GM23338 (cell line): Measurements from ENCODE around the gene CNIH3. TPM values are rescaled to one million over a fixed set of nuclear protein-coding genes. Genes with fewer than 3 reads are reported as not detected.

Experiments
- ATAC-seq: fragments of 200-7000 bp; cut with Tn5 transposase; 3 replicates; pipeline ENCODE4 v1.9.1; 2020
- DNase-seq: peaks from one replicate; pipeline ENCODE4 v3.0.0-alpha.2; 2015; ENCODE audit warnings: low spot score
- H2AFZ ChIP-seq: fragments of 200-600 bp; sonication (generic); 2 replicates; pipeline ENCODE4 v1.8.0; 2016; ENCODE audit warnings: antibody characterized with exemption, mild to moderate bottlenecking, moderate library complexity
- H3F3A ChIP-seq: fragments of 200-600 bp; sonication (generic); replicated peaks from 2 replicates; pipeline ENCODE4 v1.8.0; 2017; ENCODE audit warnings: antibody characterized with exemption, mixed run types, low read depth
- H3K27ac ChIP-seq: fragments of 200-600 bp; sonication (generic); 2 replicates; pipeline ENCODE4 v1.6.1; 2016; ENCODE audit warnings: low read depth
- H3K27me3 ChIP-seq: fragments of 200-600 bp; sonication (generic); 2 replicates; pipeline ENCODE4 v1.8.0; 2016; ENCODE audit warnings: mild to moderate bottlenecking, mixed run types, moderate library complexity; ENCODE audit not compliant: insufficient read depth
- H3K36me3 ChIP-seq: fragments of 200-600 bp; sonication (generic); 2 replicates; pipeline ENCODE4 v1.8.0; 2016; ENCODE audit warnings: mild to moderate bottlenecking; ENCODE audit not compliant: insufficient read depth
- H3K4me1 ChIP-seq: fragments of 200-600 bp; sonication (generic); 2 replicates; pipeline ENCODE4 v1.8.0; 2016; ENCODE audit warnings: mild to moderate bottlenecking, moderate library complexity; ENCODE audit not compliant: insufficient read depth
- H3K4me2 ChIP-seq: fragments of 200-600 bp; sonication (generic); 2 replicates; pipeline ENCODE4 v1.7.1; 2017; ENCODE audit warnings: mixed run types
- H3K4me3 ChIP-seq: fragments of 200-600 bp; sonication (generic); 2 replicates; pipeline ENCODE4 v1.6.1; 2016; ENCODE audit warnings: mixed run types
- H3K79me2 ChIP-seq: fragments of 200-600 bp; sonication (generic); replicated peaks from 2 replicates; pipeline ENCODE4 v1.8.0; 2017; ENCODE audit warnings: mild to moderate bottlenecking; ENCODE audit not compliant: insufficient read depth
- H3K9me2 ChIP-seq: fragments of 200-600 bp; sonication (generic); 2 replicates; pipeline ENCODE4 v1.8.0; 2017; ENCODE audit not compliant: insufficient read depth
- H4K20me1 ChIP-seq: fragments of 200-600 bp; sonication (generic); replicated peaks from 2 replicates; pipeline ENCODE4 v1.8.0; 2017; ENCODE audit warnings: mild to moderate bottlenecking; ENCODE audit not compliant: insufficient read depth
- H3K27ac Mint-ChIP-seq: 2 replicates; pipeline ENCODE4 v1.8.0; 2020; ENCODE audit warnings: inconsistent platforms, mild to moderate bottlenecking, moderate library complexity, mixed read lengths
- H3K27me3 Mint-ChIP-seq: 3 replicates; pipeline ENCODE4 v1.8.0; 2022; ENCODE audit warnings: low read depth, mild to moderate bottlenecking, moderate library complexity, mixed read lengths, inconsistent platforms; ENCODE audit not compliant: insufficient read depth, poor library complexity
- H3K36me3 Mint-ChIP-seq: 3 replicates; pipeline ENCODE4 v1.8.0; 2021; ENCODE audit warnings: low read depth, mild to moderate bottlenecking, inconsistent platforms, moderate library complexity, mixed read lengths
- H3K4me1 Mint-ChIP-seq: 3 replicates; pipeline ENCODE4 v1.8.0; 2020; ENCODE audit warnings: mild to moderate bottlenecking, inconsistent platforms, mixed read lengths
- H3K4me3 Mint-ChIP-seq: 3 replicates; pipeline ENCODE4 v1.8.0; 2021; ENCODE audit warnings: moderate library complexity, mild to moderate bottlenecking, inconsistent platforms, mixed read lengths
- H3K9me3 Mint-ChIP-seq: 3 replicates; pipeline ENCODE4 v1.8.0; 2020; ENCODE audit warnings: moderate library complexity, mild to moderate bottlenecking, inconsistent platforms, mixed read lengths
- JUNB ChIP-seq: IDR thresholded peaks from one replicate; pipeline ENCODE4 v1.6.1; 2016; ENCODE audit warnings: antibody characterized with exemption; ENCODE audit not compliant: unreplicated experiment
- polyA plus RNA-seq: library from polyadenylated mRNA; unstranded; fragments of >200 nt; fragmentation: Nextera tagmentation; extraction: Ambion mirVana; gene quantifications from 2 replicates; pipeline ENCODE4 v1.2.1, GENCODE V29; 2016
- total RNA-seq: library from RNA; depleted of rRNA; stranded (reverse); fragments of >200 nt; shearing (Covaris generic); gene quantifications from 2 replicates; pipeline ENCODE4 v1.2.3, GENCODE V29; 2014
- TF ChIP-seq, protein P1 (sequence below): fragments of 250-450 bp; sonication (Bioruptor Pico); IDR thresholded peaks from 2 replicates; pipeline ENCODE4 v1.5.0; 2020; ENCODE audit warnings: mild to moderate bottlenecking, moderate library complexity
- TF ChIP-seq, protein P2 (sequence below), 2 experiments: fragments of 200-600 bp in 1 of 2; sonication (generic) in 1 of 2; conservative IDR thresholded peaks; 2 replicates each; pipeline versions ENCODE4 v1.5.1 to v1.6.1; 2016 to 2017; ENCODE audit warnings: antibody characterized with exemption in 2 of 2, low read depth in 2 of 2, mild to moderate bottlenecking in 2 of 2, moderate library complexity in 1 of 2
- TF ChIP-seq, protein P3 (sequence below): IDR thresholded peaks from one replicate; pipeline ENCODE4 v1.6.1; 2018; ENCODE audit warnings: antibody characterized with exemption; ENCODE audit not compliant: unreplicated experiment

CNIH3 gene
- total and polyA plus RNA-seq, 2 experiments from 2014 or later = 3.6 to 5.1 TPM

DNA sequence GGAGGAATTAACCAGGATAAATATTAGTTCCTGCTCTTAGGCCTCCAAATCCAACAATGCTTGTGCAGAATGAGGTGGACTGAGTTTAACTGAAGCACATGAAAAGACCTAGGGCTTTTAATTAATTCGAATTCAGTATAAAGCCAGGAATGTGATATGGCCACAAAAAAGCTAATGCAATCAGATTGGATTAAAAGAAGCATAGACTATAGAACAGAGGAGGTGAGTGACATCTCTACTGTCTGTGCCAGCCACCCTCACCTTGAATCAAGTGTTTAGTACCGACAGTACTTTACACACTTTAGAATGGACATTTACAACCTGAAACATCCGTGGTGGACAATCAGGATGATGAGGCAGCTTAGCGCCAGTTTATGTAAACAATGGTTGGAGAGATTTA is 62.1 kb downstream of the CNIH3 start:
- no peaks in the 10 kb centered on the region for H3K79me2 ChIP-seq
- no peaks in the 10 kb centered on the region; the same call in 1 of the 2 replicates for H3K4me1 ChIP-seq
- H3K27ac ChIP-seq = no peak overlapping the region
- no peak for ATAC-seq
- H3K4me3 Mint-ChIP-seq = no peak overlapping the region
- no peak overlapping the region for H3K4me3 ChIP-seq
- H3K9me2 ChIP-seq = no peaks in the 10 kb centered on the region
- no peak overlapping the region for H3K4me2 ChIP-seq
- no peak overlapping the region for H3K27ac Mint-ChIP-seq
- H3K4me1 Mint-ChIP-seq = peaks cover 6% of the 10 kb centered on the region
- H4K20me1 ChIP-seq = no peaks in the 10 kb centered on the region
- no peak for DNase-seq
- no peaks in the 10 kb centered on the region for H3K27me3 ChIP-seq
- no peaks in the 10 kb centered on the region for H3K27me3 Mint-ChIP-seq
- TF ChIP-seq, protein P1, sequence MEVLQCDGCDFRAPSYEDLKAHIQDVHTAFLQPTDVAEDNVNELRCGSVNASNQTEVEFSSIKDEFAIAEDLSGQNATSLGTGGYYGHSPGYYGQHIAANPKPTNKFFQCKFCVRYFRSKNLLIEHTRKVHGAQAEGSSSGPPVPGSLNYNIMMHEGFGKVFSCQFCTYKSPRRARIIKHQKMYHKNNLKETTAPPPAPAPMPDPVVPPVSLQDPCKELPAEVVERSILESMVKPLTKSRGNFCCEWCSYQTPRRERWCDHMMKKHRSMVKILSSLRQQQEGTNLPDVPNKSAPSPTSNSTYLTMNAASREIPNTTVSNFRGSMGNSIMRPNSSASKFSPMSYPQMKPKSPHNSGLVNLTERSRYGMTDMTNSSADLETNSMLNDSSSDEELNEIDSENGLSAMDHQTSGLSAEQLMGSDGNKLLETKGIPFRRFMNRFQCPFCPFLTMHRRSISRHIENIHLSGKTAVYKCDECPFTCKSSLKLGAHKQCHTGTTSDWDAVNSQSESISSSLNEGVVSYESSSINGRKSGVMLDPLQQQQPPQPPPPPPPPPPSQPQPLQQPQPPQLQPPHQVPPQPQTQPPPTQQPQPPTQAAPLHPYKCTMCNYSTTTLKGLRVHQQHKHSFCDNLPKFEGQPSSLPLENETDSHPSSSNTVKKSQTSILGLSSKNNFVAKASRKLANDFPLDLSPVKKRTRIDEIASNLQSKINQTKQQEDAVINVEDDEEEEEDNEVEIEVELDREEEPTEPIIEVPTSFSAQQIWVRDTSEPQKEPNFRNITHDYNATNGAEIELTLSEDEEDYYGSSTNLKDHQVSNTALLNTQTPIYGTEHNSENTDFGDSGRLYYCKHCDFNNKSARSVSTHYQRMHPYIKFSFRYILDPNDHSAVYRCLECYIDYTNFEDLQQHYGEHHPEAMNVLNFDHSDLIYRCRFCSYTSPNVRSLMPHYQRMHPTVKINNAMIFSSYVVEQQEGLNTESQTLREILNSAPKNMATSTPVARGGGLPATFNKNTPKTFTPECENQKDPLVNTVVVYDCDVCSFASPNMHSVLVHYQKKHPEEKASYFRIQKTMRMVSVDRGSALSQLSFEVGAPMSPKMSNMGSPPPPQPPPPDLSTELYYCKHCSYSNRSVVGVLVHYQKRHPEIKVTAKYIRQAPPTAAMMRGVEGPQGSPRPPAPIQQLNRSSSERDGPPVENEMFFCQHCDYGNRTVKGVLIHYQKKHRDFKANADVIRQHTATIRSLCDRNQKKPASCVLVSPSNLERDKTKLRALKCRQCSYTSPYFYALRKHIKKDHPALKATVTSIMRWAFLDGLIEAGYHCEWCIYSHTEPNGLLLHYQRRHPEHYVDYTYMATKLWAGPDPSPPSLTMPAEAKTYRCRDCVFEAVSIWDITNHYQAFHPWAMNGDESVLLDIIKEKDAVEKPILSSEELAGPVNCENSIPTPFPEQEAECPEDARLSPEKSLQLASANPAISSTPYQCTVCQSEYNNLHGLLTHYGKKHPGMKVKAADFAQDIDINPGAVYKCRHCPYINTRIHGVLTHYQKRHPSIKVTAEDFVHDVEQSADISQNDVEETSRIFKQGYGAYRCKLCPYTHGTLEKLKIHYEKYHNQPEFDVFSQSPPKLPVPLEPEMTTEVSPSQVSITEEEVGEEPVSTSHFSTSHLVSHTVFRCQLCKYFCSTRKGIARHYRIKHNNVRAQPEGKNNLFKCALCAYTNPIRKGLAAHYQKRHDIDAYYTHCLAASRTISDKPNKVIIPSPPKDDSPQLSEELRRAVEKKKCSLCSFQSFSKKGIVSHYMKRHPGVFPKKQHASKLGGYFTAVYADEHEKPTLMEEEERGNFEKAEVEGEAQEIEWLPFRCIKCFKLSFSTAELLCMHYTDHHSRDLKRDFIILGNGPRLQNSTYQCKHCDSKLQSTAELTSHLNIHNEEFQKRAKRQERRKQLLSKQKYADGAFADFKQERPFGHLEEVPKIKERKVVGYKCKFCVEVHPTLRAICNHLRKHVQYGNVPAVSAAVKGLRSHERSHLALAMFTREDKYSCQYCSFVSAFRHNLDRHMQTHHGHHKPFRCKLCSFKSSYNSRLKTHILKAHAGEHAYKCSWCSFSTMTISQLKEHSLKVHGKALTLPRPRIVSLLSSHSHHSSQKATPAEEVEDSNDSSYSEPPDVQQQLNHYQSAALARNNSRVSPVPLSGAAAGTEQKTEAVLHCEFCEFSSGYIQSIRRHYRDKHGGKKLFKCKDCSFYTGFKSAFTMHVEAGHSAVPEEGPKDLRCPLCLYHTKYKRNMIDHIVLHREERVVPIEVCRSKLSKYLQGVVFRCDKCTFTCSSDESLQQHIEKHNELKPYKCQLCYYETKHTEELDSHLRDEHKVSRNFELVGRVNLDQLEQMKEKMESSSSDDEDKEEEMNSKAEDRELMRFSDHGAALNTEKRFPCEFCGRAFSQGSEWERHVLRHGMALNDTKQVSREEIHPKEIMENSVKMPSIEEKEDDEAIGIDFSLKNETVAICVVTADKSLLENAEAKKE (CRISPR knock-in tag) = no peak
- TF ChIP-seq, protein P2, sequence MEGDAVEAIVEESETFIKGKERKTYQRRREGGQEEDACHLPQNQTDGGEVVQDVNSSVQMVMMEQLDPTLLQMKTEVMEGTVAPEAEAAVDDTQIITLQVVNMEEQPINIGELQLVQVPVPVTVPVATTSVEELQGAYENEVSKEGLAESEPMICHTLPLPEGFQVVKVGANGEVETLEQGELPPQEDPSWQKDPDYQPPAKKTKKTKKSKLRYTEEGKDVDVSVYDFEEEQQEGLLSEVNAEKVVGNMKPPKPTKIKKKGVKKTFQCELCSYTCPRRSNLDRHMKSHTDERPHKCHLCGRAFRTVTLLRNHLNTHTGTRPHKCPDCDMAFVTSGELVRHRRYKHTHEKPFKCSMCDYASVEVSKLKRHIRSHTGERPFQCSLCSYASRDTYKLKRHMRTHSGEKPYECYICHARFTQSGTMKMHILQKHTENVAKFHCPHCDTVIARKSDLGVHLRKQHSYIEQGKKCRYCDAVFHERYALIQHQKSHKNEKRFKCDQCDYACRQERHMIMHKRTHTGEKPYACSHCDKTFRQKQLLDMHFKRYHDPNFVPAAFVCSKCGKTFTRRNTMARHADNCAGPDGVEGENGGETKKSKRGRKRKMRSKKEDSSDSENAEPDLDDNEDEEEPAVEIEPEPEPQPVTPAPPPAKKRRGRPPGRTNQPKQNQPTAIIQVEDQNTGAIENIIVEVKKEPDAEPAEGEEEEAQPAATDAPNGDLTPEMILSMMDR (conservative IDR thresholded peaks at IDR 0.05; ENCODE audit: low read depth in 2 of 2) = no peak
- no peaks in the 10 kb centered on the region for H3K9me3 Mint-ChIP-seq
- H3K36me3 ChIP-seq = no peaks in the 10 kb centered on the region
- H3F3A ChIP-seq = no peaks in the 10 kb centered on the region
- no peaks in the 10 kb centered on the region for H3K36me3 Mint-ChIP-seq
- H2AFZ ChIP-seq = no peak overlapping the region

DNA sequence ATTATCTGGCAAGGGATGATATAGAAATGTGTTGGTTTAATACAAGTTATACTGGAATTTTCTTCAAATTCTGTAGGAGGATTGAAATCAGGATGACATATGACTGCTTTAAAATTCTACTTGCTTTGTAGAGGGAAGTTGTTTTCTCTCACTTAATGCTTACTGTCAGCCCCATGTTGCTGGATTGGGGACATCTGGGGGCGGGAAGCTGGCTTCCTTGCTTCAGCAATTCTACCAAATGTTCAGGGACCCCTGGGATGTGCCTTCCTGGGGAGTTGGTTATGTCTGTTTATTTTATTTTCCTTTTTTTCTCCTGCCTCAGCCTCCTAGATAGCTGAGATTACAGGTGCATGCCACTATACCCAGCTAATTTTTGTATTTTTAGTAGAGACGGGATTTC is 63.5 kb downstream of the CNIH3 start:
- Histone ChIP-seq H3K9me2 (no peaks in the 10 kb centered on the region), H3K4me2 (no peak overlapping the region), H3K27ac (no peak overlapping the region), H3K79me2 (no peaks in the 10 kb centered on the region), H3F3A (no peaks in the 10 kb centered on the region), H2AFZ (no peak overlapping the region), H4K20me1 (no peaks in the 10 kb centered on the region), H3K36me3 (no peaks in the 10 kb centered on the region), H3K4me3 (no peak overlapping the region), H3K4me1 (no peaks in the 10 kb centered on the region), H3K27me3 (no peaks in the 10 kb centered on the region)
- Mint-ChIP-seq H3K4me1 (no peaks in the 10 kb centered on the region; the same call in 1 of the 3 replicates), H3K36me3 (no peaks in the 10 kb centered on the region), H3K27me3 (no peaks in the 10 kb centered on the region), H3K9me3 (no peaks in the 10 kb centered on the region), H3K27ac (no peak overlapping the region), H3K4me3 (no peak overlapping the region)
- ATAC-seq (no peak), DNase-seq (no peak)
- TF ChIP-seq, protein P3, sequence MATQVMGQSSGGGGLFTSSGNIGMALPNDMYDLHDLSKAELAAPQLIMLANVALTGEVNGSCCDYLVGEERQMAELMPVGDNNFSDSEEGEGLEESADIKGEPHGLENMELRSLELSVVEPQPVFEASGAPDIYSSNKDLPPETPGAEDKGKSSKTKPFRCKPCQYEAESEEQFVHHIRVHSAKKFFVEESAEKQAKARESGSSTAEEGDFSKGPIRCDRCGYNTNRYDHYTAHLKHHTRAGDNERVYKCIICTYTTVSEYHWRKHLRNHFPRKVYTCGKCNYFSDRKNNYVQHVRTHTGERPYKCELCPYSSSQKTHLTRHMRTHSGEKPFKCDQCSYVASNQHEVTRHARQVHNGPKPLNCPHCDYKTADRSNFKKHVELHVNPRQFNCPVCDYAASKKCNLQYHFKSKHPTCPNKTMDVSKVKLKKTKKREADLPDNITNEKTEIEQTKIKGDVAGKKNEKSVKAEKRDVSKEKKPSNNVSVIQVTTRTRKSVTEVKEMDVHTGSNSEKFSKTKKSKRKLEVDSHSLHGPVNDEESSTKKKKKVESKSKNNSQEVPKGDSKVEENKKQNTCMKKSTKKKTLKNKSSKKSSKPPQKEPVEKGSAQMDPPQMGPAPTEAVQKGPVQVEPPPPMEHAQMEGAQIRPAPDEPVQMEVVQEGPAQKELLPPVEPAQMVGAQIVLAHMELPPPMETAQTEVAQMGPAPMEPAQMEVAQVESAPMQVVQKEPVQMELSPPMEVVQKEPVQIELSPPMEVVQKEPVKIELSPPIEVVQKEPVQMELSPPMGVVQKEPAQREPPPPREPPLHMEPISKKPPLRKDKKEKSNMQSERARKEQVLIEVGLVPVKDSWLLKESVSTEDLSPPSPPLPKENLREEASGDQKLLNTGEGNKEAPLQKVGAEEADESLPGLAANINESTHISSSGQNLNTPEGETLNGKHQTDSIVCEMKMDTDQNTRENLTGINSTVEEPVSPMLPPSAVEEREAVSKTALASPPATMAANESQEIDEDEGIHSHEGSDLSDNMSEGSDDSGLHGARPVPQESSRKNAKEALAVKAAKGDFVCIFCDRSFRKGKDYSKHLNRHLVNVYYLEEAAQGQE = no peak
- TF ChIP-seq JUNB = no peak
